GM19238 (cell line): ENCODE measurements around the gene LCN2.
A peak's percentile ranks its signal among the peaks of the same experiment; 100 is the strongest.

ENCODE experiments used
- DNase-seq: peaks from one replicate; pipeline ENCODE4 v3.0.0; 2011; ENCODE audit warnings: low spot score; ENCODE audit not compliant: insufficient read length

LCN2 gene

DNA sequence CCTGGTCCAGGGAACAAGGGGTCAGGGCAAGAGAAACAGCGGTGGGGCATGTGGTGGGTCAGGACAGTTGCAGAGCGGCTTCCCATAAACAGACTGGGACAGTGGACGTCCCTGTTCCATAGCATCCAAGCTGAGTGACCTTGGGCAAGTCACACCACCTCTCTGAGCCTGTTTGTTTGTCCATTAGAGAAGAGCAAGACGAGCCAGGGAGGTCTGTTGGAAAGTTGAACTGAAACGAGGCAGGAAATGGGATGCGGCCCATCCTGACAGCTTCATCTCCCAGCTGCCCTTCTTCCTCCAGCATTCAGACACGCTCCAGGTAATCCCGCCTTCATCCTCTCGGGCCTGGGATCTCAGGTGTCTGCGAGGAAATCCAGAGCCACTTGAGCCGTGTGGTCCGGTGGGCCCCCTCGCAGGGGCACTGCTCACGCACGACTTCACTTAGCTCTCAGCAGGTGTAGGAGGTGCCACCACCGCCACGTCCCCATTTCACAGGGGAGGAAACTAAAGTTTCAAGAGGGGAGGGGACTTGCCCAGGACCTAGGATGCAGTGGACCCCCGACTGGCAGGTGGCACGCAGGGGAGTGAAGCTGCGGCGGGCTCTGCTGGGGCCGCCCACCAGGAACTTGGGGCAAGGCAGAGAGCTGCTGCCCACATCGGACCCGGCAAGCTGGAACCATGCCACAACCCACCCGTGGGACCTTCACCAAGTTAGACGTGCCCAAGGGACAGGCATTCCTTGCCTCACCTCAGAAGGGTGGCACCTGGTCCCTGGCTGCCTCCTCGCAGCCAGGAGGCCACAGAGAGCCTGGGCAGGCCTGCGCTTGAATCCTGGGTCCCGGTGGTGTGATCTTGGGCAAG, 34.7 kb upstream of the LCN2 start:
- no peak for DNase-seq

DNA sequence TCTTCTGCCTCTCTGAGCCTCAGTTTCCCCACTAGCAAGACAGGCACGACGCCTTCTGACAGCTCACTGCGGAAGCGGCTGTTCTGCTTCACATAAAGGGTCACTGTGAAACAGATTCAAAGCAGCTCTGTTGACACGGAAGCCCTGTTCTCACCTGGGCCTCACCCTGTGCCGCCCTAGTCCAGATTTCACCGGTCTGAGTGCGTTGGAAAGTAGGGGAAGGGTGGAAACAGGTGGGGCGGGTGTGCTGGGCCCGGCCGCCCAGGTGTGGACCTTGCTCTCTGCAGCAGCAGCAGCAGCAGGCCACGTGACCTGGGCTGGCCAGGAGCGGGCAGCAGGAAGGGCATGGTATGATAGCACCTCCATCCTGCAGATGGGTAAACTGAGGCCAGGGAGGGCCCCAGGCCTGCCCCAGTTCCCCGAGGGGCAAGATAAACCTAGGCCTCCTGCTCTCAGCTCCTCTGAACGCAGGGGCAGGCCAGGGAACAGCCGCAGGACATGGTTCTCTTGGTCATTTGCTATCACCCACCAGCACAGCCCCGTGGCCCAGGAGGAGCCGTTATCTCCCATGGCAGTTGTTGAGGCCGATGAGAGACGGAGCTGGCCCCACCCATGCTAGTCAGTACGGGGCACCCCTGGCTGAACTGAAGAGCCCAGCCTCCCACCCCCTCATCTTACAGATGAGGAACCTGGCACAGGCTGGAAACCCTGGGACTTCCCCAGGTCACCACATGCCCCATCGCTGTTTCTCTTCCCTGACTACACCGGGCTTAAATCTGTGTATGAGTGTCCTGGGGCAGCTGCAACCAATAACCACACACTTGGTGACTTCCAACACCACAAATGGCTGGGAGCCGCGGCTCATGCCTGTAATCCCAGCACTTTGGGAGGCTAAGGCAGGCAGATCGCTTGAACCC, 33.8 kb upstream of the LCN2 start:
- peak; percentile 48 for DNase-seq

DNA sequence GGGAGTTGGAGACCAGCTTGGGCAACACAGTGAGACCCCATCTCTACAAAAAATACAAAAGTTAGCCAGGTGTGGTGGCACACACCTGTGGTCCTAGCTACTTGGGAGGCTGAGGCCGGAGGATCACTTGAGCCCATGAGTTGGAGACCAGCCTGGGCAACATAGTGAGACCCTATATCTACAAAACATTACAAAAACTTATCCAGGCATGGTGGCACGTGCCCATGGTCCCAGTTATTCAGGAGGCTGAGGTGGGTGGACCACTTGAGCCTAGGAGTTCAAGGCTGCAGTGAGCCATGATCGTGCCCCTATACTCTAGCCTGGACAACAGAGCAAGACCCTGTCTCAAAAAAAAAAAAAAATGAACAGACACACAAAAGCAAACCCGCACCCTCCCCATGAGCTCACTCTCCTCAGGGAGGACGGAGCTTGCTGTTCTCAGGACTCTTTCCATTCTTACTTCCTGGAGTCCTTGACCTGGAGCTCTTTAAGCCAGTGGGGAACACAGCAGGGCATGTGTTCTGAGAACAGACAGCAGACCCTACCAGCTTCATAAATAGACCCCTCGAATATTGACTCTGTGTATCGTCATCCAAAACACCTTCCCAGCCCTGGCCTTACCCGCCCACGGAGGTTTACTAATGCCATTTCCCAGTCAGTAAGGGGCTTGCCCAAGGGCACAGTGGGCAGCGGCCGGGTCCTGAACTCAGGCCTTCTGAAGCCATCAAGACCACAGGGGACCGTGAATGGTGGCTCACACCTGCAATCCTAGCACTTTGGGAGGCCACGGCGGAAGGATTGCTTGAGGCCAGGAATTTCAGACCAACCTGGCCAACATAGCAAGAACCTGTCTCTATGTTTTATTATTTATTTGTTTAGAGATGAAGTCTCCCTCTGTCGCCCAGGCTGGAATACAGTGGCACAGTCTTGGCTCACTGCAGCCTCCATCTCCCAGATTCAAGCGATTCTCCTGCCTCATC, 32.9 kb upstream of the LCN2 start:
- DNase-seq = no peak

DNA sequence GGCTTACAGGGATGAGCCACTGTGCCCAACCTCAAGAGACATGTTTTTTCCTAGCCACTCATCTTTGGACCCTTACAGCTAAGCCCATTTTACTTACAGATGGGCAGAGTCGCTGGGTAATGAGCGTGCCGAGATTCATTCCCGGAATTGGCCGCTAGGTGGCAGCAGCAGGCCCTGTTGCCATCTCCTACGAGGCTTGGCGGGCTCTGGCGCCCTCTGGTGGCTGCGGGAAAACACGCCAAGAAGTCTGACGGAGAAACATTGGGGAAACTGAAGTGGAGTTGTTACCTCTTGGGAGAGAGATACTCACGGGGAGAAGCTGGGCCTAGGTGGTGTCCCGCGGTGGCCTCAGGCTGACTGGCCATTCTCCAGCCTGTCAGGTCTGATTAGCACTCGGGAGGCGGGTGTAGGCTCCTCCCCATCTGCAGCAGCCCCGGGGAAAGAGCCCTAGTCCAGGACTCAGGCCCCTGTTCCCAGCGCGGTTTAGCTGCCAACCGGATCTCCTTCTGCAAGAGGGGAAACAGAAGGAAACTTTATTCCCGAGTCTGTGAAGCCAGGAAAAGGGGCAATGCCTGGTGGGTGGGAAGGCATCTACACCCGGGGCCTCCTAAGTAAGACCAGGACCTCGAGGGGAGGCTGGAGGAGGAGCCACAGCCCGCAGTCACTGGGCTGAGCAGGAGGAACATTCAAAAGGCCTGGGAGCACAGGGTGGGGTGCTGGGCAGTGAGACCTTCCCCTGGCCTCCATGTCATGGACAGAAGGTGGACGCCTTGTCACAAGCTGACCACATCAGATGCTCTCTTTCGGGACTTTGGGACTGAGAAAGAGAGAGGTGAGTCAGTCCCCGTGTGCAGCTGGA, 31.4 kb upstream of the LCN2 start:
- DNase-seq = peak; percentile 86

DNA sequence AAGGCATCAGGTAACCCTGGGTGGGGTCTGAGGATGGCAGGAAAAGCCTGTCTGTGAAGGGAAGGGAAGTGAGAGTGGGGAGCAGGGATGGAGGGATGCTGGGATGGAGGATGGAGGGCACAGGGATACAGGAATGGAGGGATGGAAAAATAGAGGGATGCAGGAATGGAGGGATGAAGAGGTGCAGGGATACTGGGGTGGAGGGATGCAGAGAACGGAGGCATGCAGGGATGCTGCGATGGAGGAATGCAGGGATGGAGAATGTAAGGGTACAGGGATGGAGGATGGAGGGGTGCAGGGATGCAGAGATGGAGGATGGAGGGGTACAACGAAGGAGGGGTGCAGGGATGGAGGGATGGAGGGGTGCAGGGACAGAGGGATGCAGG, 30.8 kb upstream of the LCN2 start:
- DNase-seq = no peak

DNA sequence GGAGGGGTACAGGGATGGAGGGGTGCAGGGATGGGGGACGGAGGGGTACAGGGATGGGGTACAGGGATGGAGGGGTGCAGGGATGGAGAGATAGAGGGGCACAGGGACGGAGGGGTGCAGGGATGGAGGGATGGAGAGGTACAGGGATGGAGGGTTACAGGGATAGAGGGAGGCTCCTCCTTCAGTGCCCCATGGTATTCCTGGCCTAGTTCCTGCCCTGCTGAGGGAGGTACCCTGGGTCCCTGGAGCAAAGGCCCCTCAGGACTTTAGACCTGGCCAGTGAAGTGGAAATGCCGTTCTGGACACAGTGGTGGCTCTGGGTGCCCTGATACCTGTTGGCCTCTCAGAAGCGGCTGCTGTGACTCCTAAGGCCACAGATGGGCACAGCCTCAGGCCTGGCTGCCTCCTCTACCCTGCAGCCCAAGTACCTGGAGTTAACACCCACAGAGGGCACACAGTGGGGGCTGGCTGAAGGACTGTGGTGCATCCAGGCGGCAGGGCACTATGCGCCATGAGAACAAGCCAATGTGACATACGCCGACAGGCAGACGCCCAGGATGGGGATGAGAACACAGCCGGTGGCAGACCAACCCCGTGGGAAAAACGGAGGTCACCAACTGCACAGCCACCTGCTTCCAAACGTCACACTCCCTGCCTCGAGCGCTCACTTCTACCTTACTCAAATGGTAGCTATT, 30.1 kb upstream of the LCN2 start:
- DNase-seq = no peak

DNA sequence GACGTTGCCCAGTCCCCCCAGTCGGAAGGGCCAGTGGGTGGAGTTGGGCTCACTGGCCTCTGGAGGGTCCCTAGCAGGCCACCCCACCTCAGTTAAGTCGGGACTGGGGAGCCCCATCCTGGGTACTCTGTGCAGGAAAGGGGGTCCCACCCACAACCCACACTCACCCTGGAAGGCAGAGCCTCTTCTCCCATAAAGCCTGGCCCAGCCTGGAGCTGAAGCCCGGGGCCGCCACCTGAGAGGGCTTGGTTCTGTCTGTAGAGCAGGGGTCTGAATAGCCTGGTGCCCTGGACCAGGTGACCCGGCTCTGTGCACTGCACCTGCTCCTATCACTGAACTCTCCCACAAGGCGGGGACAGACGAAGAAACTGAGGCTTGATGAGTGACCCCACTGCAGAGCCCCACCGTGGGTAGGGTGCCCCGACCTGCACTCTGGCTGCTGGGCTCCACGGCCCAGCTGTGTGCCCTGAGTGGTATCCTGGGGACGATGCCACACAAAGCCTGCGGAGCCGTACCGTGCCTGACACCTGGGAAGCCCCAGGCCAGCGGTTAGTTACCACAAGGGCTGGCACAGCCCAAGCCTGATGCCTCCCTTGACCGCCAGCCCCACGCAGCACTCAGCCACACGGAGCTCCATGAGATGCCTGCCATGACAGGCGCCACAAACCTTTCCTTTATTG, 29.1 kb upstream of the LCN2 start:
- no peak for DNase-seq

DNA sequence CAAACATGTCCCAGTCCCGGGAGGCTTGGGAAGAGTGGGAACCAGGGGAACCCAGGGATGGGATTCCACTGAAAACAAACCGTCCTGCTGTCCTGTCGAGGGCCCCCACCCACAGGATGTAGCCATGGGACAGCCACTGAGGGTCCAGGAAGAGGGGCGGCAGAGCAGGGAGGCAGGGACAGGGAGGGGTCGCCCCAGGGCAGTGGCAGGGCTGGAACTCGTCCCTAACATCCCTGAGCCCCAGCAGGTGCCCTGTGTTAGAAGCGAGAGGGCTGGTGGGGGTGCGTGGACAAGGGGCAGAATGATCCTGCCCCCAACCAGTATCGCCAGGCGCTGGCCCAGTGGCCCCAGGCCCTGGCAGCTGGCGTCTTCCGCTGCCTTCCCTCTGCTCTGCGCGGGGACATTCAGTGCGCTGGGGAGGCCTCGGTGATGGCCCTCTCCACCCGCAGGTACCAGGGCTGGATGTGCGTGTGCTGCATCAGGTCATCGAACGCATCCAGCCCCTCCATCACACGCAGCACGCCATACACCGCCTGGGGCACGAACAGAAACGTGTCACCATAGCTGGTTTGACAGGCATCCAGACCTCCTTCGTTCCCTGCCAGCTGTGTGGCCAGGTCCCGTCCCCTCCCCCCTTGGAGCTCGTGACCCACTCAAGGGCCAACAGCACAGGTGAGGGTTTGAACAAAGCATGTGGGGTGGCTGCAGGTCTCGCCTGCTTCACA, 28.4 kb upstream of the LCN2 start:
- DNase-seq = no peak

DNA sequence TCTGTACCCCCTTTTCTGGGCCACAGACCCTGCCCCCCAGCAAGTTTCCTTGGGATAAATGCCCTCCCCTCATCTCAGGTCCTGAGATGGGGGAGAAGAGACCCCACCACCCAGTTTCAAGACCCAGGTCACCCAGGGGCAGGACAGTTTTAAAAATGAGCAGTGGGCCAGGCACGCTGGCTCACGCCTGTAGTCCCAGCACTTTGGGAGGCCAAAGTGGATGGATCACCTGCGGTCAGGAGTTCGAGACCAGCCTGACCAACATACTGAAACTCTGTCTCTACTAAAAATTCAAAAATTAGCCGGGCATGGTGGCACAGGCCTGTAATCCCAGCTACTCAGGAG, 27.8 kb upstream of the LCN2 start:
- no peak for DNase-seq

DNA sequence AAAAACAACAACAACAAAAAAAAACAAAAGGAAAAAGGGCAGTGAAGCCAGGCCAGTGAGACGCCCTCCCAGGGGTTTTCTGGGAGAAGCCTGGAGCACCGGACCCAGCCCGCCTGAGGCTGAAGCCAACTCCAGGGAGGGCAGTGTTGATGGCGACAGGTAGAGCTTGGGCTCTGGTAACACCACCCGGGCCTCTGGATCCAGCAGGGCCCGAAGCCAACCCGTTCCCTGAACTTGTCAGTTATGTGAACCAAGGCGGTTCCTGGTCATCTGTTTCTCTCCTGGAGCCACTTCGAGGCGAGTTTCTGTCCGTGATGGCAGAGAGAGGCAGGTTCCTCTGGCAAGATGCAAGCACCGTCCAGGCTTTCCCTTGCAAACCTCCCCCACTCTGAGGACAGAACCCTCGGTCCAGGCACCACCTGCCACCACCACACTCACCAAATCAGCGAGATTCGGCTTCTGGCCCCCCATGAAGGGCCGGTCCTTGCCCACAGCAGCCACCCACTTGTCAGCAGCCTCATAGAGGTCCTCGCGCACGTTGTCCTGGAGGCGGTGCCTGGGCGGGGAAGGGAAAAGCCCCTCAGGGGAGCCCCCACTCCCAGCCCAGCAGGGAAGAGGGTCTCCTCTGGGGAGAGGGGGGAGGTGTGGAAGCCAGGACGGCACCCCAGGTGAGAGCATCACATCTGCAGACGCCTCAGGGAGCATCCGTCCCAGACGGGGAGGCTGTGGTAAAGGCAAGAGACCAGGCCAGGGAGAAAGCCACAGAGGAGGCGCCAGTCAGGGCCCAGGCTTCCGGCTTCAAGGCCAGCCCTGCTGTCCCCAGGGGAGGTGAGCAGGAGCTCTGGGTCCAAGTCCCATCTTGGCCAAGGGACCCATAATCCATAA, 27.1 kb upstream of the LCN2 start:
- no peak for DNase-seq

DNA sequence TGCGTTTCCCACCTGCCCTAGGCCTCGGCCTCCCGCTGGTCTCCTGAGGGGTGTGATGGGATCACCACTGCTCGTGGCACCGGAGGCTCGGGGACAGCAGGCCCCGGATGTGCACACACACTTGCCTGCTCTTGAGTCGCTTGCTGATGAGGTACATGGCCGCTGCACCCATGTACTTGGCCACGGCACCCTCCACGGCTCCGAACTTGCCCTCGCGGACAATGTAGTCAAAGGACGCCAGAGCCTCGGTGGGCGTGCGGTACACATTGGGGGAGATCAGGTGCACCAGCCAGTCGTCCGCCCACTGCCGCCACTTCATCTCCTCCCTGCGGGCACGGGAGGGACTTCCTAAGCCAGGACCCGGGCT, 26.5 kb upstream of the LCN2 start:
- no peak for DNase-seq

DNA sequence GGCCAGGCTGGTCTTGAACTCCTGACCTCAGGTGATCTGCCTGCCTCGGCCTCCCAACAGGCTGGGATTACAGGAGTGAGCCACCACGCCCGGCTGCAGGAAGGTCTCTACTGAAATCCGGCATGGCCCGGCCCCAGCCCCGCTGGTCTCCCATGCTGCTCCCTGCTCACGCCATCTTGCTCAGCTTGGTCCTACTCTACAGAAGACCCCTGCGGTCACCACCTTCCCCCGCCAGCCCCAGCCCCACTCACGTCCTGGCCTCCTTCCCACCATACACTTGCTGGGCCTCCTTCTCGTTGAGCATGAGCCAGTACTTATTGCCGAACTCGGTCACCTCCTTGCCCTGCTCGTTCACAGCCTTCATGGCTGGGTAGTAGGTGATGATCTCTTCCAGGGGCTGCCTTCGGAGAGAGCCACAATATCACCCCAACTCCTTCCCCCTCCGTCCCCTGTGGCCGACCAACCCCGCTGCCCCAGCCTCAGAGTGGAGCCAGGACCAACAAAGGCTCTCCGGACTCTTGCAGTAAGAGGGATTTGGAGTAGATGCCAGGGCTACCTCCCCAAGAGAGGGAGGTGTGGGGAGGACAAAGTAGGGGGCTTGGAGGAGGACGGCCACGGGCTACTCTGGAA, 25.7 kb upstream of the LCN2 start:
- DNase-seq = no peak

DNA sequence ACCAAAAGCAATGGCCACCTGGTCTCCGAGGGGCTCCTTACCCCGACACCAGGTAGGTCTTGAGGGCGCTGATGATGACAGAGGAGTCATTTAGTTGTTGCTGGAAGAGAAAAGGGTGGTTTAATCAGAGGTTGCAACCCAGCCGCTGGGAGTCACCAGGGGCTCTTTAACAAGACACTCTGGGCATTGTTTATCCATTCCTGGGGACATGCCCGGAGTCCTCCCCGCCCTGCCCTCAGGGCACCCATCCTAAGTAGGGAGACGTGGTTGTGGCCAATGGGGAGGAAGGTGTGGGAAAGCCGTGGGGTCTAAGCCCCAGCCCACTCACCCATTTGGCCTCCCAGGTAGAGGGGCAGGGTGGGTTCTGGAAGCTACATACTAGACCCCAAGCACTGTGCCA, 24.8 kb upstream of the LCN2 start:
- no peak for DNase-seq

DNA sequence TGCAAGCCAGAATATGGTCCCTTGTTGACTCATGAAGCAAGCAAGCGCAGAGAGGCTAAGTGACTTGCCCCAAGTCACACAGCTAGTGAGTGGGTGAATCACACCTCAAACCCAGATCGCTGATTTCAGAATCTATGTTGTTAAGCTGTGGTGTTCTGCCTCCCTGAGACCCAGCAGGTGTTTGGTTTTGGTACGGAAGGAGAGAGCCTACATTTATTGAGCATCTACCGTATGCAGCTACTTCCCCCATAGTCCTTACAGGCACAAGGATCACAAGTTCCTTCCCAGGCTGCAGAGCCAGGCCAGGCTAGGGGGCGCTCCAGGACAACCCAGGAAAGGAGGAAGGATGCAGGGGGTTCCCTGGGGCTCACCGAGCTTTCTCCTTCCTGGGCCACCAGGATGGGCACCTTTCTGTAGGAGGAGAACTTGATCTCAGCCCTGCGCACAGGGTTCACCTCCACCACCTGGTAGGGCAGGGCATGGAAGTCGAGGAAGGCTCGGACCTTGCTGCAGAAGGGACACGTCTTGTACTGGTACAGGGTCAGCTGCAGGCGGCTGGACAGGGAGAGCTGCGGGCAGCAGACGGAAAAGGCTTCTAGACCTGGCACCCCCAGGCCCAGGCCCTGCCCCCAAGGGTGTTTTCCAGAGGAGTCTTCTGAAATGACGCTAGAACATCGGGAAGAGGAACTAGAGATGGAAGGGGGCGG, 24.2 kb upstream of the LCN2 start:
- DNase-seq = no peak

DNA sequence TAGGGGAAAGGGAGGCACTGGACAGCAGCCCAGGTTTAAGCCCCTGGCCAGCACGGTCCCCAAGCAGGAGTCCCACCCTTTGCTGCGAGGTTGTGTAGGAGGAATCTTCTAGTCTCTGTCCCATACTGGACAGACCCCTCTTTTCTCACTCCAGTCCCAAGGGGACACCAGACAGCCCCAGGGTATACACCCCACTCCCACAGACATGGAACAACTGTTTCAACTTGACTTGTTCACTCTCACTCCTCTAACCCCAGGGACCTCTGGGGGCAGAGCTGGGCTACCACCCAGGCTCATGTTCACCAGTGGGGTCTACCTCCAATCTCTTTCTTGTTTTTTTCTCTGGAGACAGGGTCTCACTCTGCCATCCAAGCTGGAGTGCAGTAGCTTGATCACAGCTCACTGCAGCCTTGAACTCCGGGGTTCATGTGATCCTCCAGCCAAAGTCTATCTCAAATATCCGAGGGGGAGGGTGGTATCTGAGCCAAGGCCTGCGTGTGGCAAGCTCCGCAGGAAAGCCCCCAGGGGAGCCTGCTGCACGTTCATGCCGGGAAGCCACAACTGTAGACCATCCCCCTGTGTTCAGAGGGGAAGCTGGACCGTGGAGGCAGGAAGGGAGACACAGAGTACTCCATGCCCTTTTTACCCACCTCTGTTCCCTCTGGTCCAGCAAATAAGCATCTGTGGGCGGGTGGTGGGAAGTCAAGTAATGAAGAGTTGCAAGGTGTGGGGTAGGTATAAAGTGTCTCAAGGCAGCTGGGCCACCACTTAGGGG, 23.5 kb upstream of the LCN2 start:
- no peak for DNase-seq

DNA sequence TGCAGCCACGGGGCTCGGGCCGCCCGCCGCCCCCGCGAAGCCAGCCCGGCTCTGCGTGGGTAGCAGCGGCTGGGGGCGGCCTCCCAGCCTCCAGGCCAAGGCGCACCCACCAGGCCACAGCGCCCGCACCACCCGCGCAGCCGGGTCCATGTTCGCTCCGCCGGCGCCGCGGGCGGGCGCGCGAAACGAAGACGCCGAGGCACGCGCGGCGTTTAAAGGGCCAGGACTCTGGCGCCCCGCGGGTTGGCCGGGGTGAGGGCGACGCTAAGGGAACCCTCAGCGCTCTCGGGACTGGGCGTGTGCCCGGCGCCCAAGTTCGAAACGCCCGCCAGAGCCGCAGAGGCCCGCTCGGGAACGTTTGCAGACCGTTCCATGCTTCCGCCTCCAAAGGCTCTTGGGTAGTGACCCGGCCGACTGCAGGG, 21.7 kb upstream of the LCN2 start, which contains the start of gene PTGES2:
TSS of gene PTGES2 (minus strand) at position 162 of the 422 bp plus-strand sequence. CDS start at position 150, 12 bp downstream.
- peak; percentile 74 for DNase-seq
